SH-SY5Y (cell line): ENCODE data around the gene CENPU.

Source experiments
- GATA2 ChIP-seq: IDR thresholded peaks from 2 replicates; pipeline ENCODE4 v1.6.1; 2011; ENCODE audit warnings: mild to moderate bottlenecking, low read depth, low read length
- GATA3 ChIP-seq: IDR thresholded peaks from 2 replicates; pipeline ENCODE4 v1.6.1; 2011; ENCODE audit warnings: low read depth, mild to moderate bottlenecking, low read length, moderate library complexity

DNA sequence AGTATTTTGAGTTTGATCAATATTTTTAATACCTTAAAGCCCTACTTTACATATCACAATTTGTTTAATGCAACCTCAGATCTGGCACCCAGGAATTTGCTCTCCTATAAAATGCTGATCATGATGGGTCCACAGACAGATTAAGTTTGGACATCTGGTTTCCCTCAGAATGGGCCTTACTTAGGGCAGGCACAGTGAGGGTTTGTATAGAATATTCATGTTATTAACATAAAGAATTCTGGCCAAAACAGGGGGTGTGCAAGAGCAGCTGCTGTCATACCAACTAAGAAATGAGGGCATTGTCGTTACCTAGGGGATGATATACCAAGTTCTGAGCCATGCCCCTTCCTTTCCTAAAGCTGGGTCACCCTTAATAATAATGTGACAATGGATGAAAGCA, 37.5 kb upstream of the CENPU start:
- TF ChIP-seq GATA2 (no peak), GATA3 (no peak)
